Endothelial cell of umbilical vein (primary cell): Measurements from ENCODE around the gene MACROD2. TPM values are rescaled to one million over a fixed set of nuclear protein-coding genes. Genes with fewer than 3 reads are reported as not detected.

ENCODE experiments used
- BruUV-seq: library from RNA; stranded (reverse); fragments of 400-500 nt; replicated peaks from 2 replicates; lab custom pipeline; 2021; lab: Mats Ljungman, UMichigan
- CTCF ChIA-PET: fragments of 300-600, 350-600 bp; sonication (Branson Sonifier 250); formaldehyde crosslinking; loops from one replicate; lab custom pipeline; 2021; ENCODE audit warnings: antibody characterized with exemption, inconsistent platforms; lab: Charles Lee
- POLR2A ChIA-PET: fragments of 300-600, 350-600 bp; sonication (Branson Sonifier 250); formaldehyde crosslinking; loops from one replicate; lab custom pipeline; 2021; ENCODE audit warnings: antibody characterized with exemption, inconsistent platforms; lab: Charles Lee
- DNase-seq: peaks from one replicate; pipeline ENCODE4 v3.0.0-alpha.2; 2011; ENCODE audit warnings: low read depth, low spot score
- FAIRE-seq: peaks from 2 replicates; lab custom pipeline; 2011; peaks lifted over from hg19 to GRCh38; lab: Jason Lieb, UNC
- H2AFZ ChIP-seq: 2 replicates; pipeline ENCODE4 v1.6.0; 2012; ENCODE audit warnings: low read depth, low read length, control low read depth, inconsistent platforms
- H3K27ac ChIP-seq: 2 replicates; pipeline ENCODE4 v1.5.1; 2011; ENCODE audit warnings: low read depth, mild to moderate bottlenecking, control low read depth, low read length, moderate library complexity; ENCODE audit not compliant: insufficient read depth
- H3K27me3 ChIP-seq, 2 experiments: 2 replicates each; pipeline versions ENCODE4 v1.6.0 to v1.6.1; 2011; ENCODE audit warnings: low read length in 2 of 2, mixed read lengths in 1 of 2; ENCODE audit not compliant: control insufficient read depth in 2 of 2, insufficient read depth in 2 of 2
- H3K36me3 ChIP-seq, 2 experiments: 2 replicates in 1 of 2; 3 replicates in 1 of 2; pipeline ENCODE4 v1.5.1; 2011; ENCODE audit warnings: low read length in 2 of 2, mild to moderate bottlenecking in 1 of 2, moderate library complexity in 1 of 2; ENCODE audit not compliant: control insufficient read depth in 2 of 2, insufficient read depth in 2 of 2; ENCODE audit errors: extremely low read depth in 1 of 2
- H3K4me1 ChIP-seq: 3 replicates; pipeline ENCODE4 v1.5.1; 2011; ENCODE audit warnings: mild to moderate bottlenecking, low read length; ENCODE audit not compliant: control insufficient read depth, insufficient read depth; ENCODE audit errors: extremely low read depth
- H3K4me2 ChIP-seq: 2 replicates; pipeline ENCODE4 v1.6.1; 2011; ENCODE audit warnings: low read length, control low read depth, mixed read lengths; ENCODE audit not compliant: insufficient read depth
- H3K4me3 ChIP-seq, 3 experiments: fragments of 200-600 bp in 1 of 3; sonication (generic), shearing (Covaris generic) in 1 of 3; replicated peaks in 1 of 3; 2 replicates each; pipeline ENCODE4 v1.5.1; 2011 to 2016; ENCODE audit warnings: control low read depth in 3 of 3, low read length in 3 of 3, mild to moderate bottlenecking in 2 of 3, inconsistent platforms in 1 of 3, low read depth in 1 of 3, moderate library complexity in 1 of 3; ENCODE audit not compliant: insufficient read depth in 1 of 3
- H3K79me2 ChIP-seq: 2 replicates; pipeline ENCODE4 v1.6.0; 2012; ENCODE audit warnings: low read length, inconsistent platforms; ENCODE audit not compliant: control insufficient read depth, insufficient read depth
- H3K9ac ChIP-seq: replicated peaks from 2 replicates; pipeline ENCODE3; 2011; ENCODE audit warnings: low read length, control low read depth; ENCODE audit not compliant: insufficient read depth; ENCODE audit errors: extremely low read depth
- H3K9me1 ChIP-seq: replicated peaks from 3 replicates; pipeline ENCODE4 v1.6.0; 2011; ENCODE audit warnings: mild to moderate bottlenecking, low read length; ENCODE audit not compliant: control insufficient read depth, insufficient read depth; ENCODE audit errors: extremely low read depth
- H3K9me3 ChIP-seq: replicated peaks from 2 replicates; pipeline ENCODE4 v1.5.1; 2012; ENCODE audit warnings: low read length, inconsistent platforms; ENCODE audit not compliant: control insufficient read depth, insufficient read depth
- H4K20me1 ChIP-seq: replicated peaks from 2 replicates; pipeline ENCODE3; 2011; ENCODE audit warnings: mild to moderate bottlenecking, low read length; ENCODE audit not compliant: control insufficient read depth, insufficient read depth; ENCODE audit errors: extremely low read depth
- CTCF ChIP-seq, 2 donors: IDR thresholded peaks; 1 replicate in 1 of 2; 2 replicates in 1 of 2; pipeline ENCODE4 v1.5.1; 2011; ENCODE audit warnings: low read length in 2 of 2, mild to moderate bottlenecking in 2 of 2, moderate library complexity in 2 of 2, control low read depth in 1 of 2, inconsistent platforms in 1 of 2, low read depth in 1 of 2; ENCODE audit not compliant: insufficient read depth in 1 of 2; ENCODE audit errors: extremely low read depth in 1 of 2
- EZH2 ChIP-seq: IDR thresholded peaks from 2 replicates; pipeline ENCODE4 v1.6.1; 2012; ENCODE audit warnings: borderline replicate concordance, low read depth, mild to moderate bottlenecking, moderate library complexity, low read length, inconsistent platforms; ENCODE audit not compliant: severe bottlenecking
- FOS ChIP-seq: IDR thresholded peaks from 2 replicates; pipeline ENCODE4 v1.6.1; 2011; ENCODE audit warnings: mild to moderate bottlenecking, low read length, moderate library complexity, borderline replicate concordance; ENCODE audit not compliant: insufficient read depth
- GATA2 ChIP-seq: IDR thresholded peaks from 2 replicates; pipeline ENCODE4 v1.7.0; 2011; ENCODE audit warnings: low read depth, mild to moderate bottlenecking, moderate library complexity, mixed read lengths, low read length; ENCODE audit not compliant: insufficient read length, insufficient read depth
- JUN ChIP-seq: IDR thresholded peaks from 2 replicates; pipeline ENCODE4 v1.6.1; 2011; ENCODE audit warnings: borderline replicate concordance, low read depth; ENCODE audit not compliant: insufficient read length, insufficient read depth
- MAX ChIP-seq: IDR thresholded peaks from 2 replicates; pipeline ENCODE4 v1.6.1; 2011; ENCODE audit not compliant: insufficient read depth, insufficient read length
- MYC ChIP-seq: IDR thresholded peaks from one replicate; pipeline ENCODE4 v1.6.1; 2011; ENCODE audit warnings: mild to moderate bottlenecking, low read depth, low read length
- POLR2A ChIP-seq: IDR thresholded peaks from 2 replicates; pipeline ENCODE4 v1.6.1; 2012; ENCODE audit warnings: low read depth, mild to moderate bottlenecking, control low read depth, low read length
- POLR2AphosphoS5 ChIP-seq: IDR thresholded peaks from 2 replicates; pipeline ENCODE4 v1.6.1; 2012; ENCODE audit warnings: low read depth, mild to moderate bottlenecking, control low read depth, low read length, moderate library complexity; ENCODE audit not compliant: insufficient read depth
- dilution Hi-C: fragments of 300-500 bp; cut with MboI; formaldehyde crosslinking; loops from one replicate; pipeline ENCODE4 v1.15.0; 2019; ENCODE audit warnings: low sequenced_read_pairs; ENCODE audit not compliant: extremely low pct_ligation_motif_present
- intact Hi-C: fragments of 100-400 bp; cut with micrococcal nuclease; formaldehyde crosslinking; loops from one replicate; pipeline ENCODE4 v1.10.0; 2022
- polyA plus RNA-seq, 4 experiments: library from polyadenylated mRNA; depleted of rRNA in 3 of 4; stranded (reverse) in 3 of 4; unstranded in 1 of 4; fragments of >200 nt; gene quantifications; 2 replicates each; pipeline versions ENCODE4 v1.2.1 to v1.2.3, GENCODE V29; 2011 to 2012; ENCODE audit warnings: missing spikeins in 1 of 4
- total RNA-seq: library from RNA; stranded (reverse); gene quantifications from 2 replicates; pipeline ENCODE4 v1.2.3, GENCODE V29; 2021

The MACROD2 gene
- total and polyA plus RNA-seq, 2 donors (not counting 3 experiments of a cell fraction or from before 2014, with no cell fraction given), result 0.11 to 0.73 TPM

GRCh38 chr20:14828459-14828858 lies 833.1 kb downstream of the MACROD2 start:
- dilution Hi-C loops (no loop called here), intact Hi-C loops (no loop called here)
- Histone ChIP-seq H3K4me1 (no peaks in the 10 kb centered on the region), H3K9me3 (no peaks in the 10 kb centered on the region), H3K4me2 (no peak overlapping the region), H3K9me1 (no peaks in the 10 kb centered on the region), H3K36me3 (no peaks in the 10 kb centered on the region), H3K27ac (no peak overlapping the region), H4K20me1 (no peaks in the 10 kb centered on the region), H3K4me3 (no peak overlapping the region), H3K9ac (no peak overlapping the region), H3K79me2 (no peaks in the 10 kb centered on the region), H2AFZ (no peak overlapping the region), H3K27me3 (peaks cover 0 to 4% of the 10 kb centered on the region in 2 experiments)
- ChIA-PET CTCF (no interaction called here), POLR2A (no interaction called here)
- TF ChIP-seq GATA2 (no peak), EZH2 (no peak), JUN (no peak), MYC (no peak), POLR2A (no peak)
- FAIRE-seq (no peak), DNase-seq (no peak)
- BruUV-seq, result no TSS peak

GRCh38 chr20:14829906-14830305 lies 834.6 kb downstream of the MACROD2 start:
- no peak overlapping the region for H2AFZ ChIP-seq
- BruUV-seq, result no TSS peak
- peaks cover 0 to 4% of the 10 kb centered on the region in 2 experiments for H3K27me3 ChIP-seq
- no peaks in the 10 kb centered on the region for H4K20me1 ChIP-seq
- no peak for TF ChIP-seq POLR2A
- no peak for TF ChIP-seq MYC
- no peak for TF ChIP-seq EZH2
- no peak for TF ChIP-seq JUN
- TF ChIP-seq GATA2, result no peak
- TF ChIP-seq FOS, result no peak
- no peak for TF ChIP-seq POLR2AphosphoS5
- TF ChIP-seq CTCF (IDR thresholded peaks at IDR 0.05; ENCODE audit: extremely low read depth in 1 of 2, insufficient read depth in 1 of 2, low read depth in 1 of 2, low read length in 2 of 2), result no peak
- no peak for TF ChIP-seq MAX
- POLR2A ChIA-PET, result no interaction called here
- no peaks in the 10 kb centered on the region for H3K36me3 ChIP-seq
- intact Hi-C loops (no loop called here), dilution Hi-C loops (no loop called here)
- H3K27ac ChIP-seq, result no peak overlapping the region
- DNase-seq (no peak), FAIRE-seq (no peak)
- H3K9me3 ChIP-seq, result no peaks in the 10 kb centered on the region
- H3K9ac ChIP-seq, result no peak overlapping the region
- H3K4me3 ChIP-seq, result no peak overlapping the region
- no peaks in the 10 kb centered on the region for H3K4me1 ChIP-seq
- H3K9me1 ChIP-seq, result no peaks in the 10 kb centered on the region
- CTCF ChIA-PET, result no interaction called here
- no peak overlapping the region for H3K4me2 ChIP-seq
- no peaks in the 10 kb centered on the region for H3K79me2 ChIP-seq
